ENCODE data around the gene KCNH8.

- TF ChIP-seq SP1 (IDR thresholded peaks at IDR 0.05): no peak
- TF ChIP-seq TARDBP (IDR thresholded peaks at IDR 0.05): no peak
Observed at GRCh38 chr3:19347671-19348070, 199.4 kb downstream of the KCNH8 start.
